ENCODE measurements around the gene MIGA1. TPM values are rescaled to one million over a fixed set of nuclear protein-coding genes. Genes with fewer than 3 reads are reported as not detected.
A peak's percentile ranks its signal among the peaks of the same experiment; 100 is the strongest.

The MIGA1 gene
- total and polyA plus RNA-seq, 10 of the 15 experiments (the other 5 are each of a cell fraction or from before 2014, with no cell fraction given): 1.3 to 7.2 (median 4.2) TPM

GRCh38 chr1:77779529-77780281 lies at the start of gene MIGA1 (continued):
- TF ChIP-seq ZBTB40 (IDR thresholded peaks at IDR 0.05; ENCODE audit: borderline replicate concordance) (peak; percentile 79), RFX5 (IDR thresholded peaks at IDR 0.05; ENCODE audit: low read depth, low read length) (no peak), CBX5 (IDR thresholded peaks at IDR 0.05; ENCODE audit: low read depth) (no peak), SMARCA5 (IDR thresholded peaks at IDR 0.05) (no peak), PML (IDR thresholded peaks at IDR 0.05; ENCODE audit: low read length) (no peak), CEBPB (IDR thresholded peaks at IDR 0.05; ENCODE audit: borderline replicate concordance in 1 of 2, low read depth in 2 of 2, low read length in 2 of 2) (no peak), CREM (IDR thresholded peaks at IDR 0.05; ENCODE audit: low read depth) (peak; percentile 89), MXI1 (IDR thresholded peaks at IDR 0.05; ENCODE audit: low read depth, low read length) (peak; percentile 71), NBN (IDR thresholded peaks at IDR 0.05) (peak; percentile 42; the same call in 1 of the 2 replicates), YBX1 (IDR thresholded peaks at IDR 0.05) (no peak), SMC3 (IDR thresholded peaks at IDR 0.05; ENCODE audit: borderline replicate concordance, low read length) (no peak), ATF3 (IDR thresholded peaks at IDR 0.05; ENCODE audit: borderline replicate concordance, extremely low read depth, low read depth, low read length) (no peak), CTCF (IDR thresholded peaks at IDR 0.05 in 2 of 3, conservative IDR thresholded peaks at IDR 0.05 in 1 of 3; ENCODE audit: control insufficient read depth in 2 of 3, extremely low read depth in 1 of 3, insufficient read depth in 1 of 3, low read depth in 3 of 3, low read length in 3 of 3) (no peak), SRF (IDR thresholded peaks at IDR 0.05; ENCODE audit: low read depth in 2 of 2, low read length in 2 of 2) (peak in 1 of 2 experiments; percentile 3; a peak in 1 of 4 replicates)

All from GM12878 (cell line).